WTC11 (cell line): ENCODE measurements around the gene RAB39A. TPM values are rescaled to one million over a fixed set of nuclear protein-coding genes. Genes with fewer than 3 reads are reported as not detected.
"Not testable (repeated sequence)": the region's sequence is repeated elsewhere in the genome, so short reads cannot be mapped to it uniquely, and the experiment has no call there.

Source experiments
- ATAC-seq: fragments of 200-7000 bp; cut with Tn5 transposase; 2 replicates; pipeline ENCODE4 v1.10.0; 2021; ENCODE audit warnings: mild to moderate bottlenecking, moderate library complexity
- CTCF ChIA-PET: fragments of 300-600 bp; sonication (Branson Sonifier 250); formaldehyde crosslinking; loops from one replicate; lab custom pipeline; 2021; ENCODE audit warnings: antibody characterized with exemption; lab: Charles Lee
- POLR2A ChIA-PET: fragments of 350-600 bp; sonication (Branson Sonifier 250); formaldehyde crosslinking; loops from one replicate; lab custom pipeline; 2021; ENCODE audit warnings: antibody characterized with exemption; lab: Charles Lee
- DNase-seq: peaks from one replicate; pipeline ENCODE4 v3.0.0; 2021; ENCODE audit warnings: low spot score
- H3K27ac Mint-ChIP-seq: 2 replicates; pipeline ENCODE4 v1.8.0; 2021; ENCODE audit warnings: mixed read lengths
- H3K27me3 Mint-ChIP-seq: 2 replicates; pipeline ENCODE4 v1.8.0; 2021; ENCODE audit warnings: low read depth, mild to moderate bottlenecking, moderate library complexity, mixed read lengths
- H3K36me3 Mint-ChIP-seq: 2 replicates; pipeline ENCODE4 v1.8.0; 2021; ENCODE audit warnings: mixed read lengths
- H3K4me1 Mint-ChIP-seq: 2 replicates; pipeline ENCODE4 v1.8.0; 2022; ENCODE audit warnings: mixed read lengths
- H3K4me3 Mint-ChIP-seq: 2 replicates; pipeline ENCODE4 v1.8.0; 2021; ENCODE audit warnings: mild to moderate bottlenecking, moderate library complexity, mixed read lengths
- H3K9me3 Mint-ChIP-seq: 2 replicates; pipeline ENCODE4 v1.8.0; 2021; ENCODE audit warnings: mixed read lengths
- ARID4B ChIP-seq: sonication (generic); formaldehyde crosslinking; IDR thresholded peaks from 2 replicates; pipeline ENCODE4 v1.8.0; 2023; ENCODE audit warnings: missing genetic modification reagents, mild to moderate bottlenecking, borderline replicate concordance
- ATF1 ChIP-seq: sonication (generic); formaldehyde crosslinking; IDR thresholded peaks from 2 replicates; pipeline ENCODE4 v1.8.1; 2023; ENCODE audit warnings: mild to moderate bottlenecking, moderate library complexity, missing genetic modification reagents
- ATF3 ChIP-seq: sonication (generic); formaldehyde crosslinking; conservative IDR thresholded peaks from 2 replicates; pipeline ENCODE4 v1.8.1; 2022; ENCODE audit warnings: mild to moderate bottlenecking, missing genetic modification reagents
- ESRRA ChIP-seq: sonication (generic); formaldehyde crosslinking; IDR thresholded peaks from 2 replicates; pipeline ENCODE4 v1.8.1; 2022; ENCODE audit warnings: mild to moderate bottlenecking, missing genetic modification reagents, borderline replicate concordance
- ETV6 ChIP-seq: sonication (generic); formaldehyde crosslinking; IDR thresholded peaks from 2 replicates; pipeline ENCODE4 v1.8.1; 2022; ENCODE audit warnings: mild to moderate bottlenecking, missing genetic modification reagents
- GABPB1 ChIP-seq: sonication (generic); formaldehyde crosslinking; IDR thresholded peaks from 2 replicates; pipeline ENCODE4 v1.8.1; 2023; ENCODE audit warnings: mild to moderate bottlenecking, missing genetic modification reagents
- JUN ChIP-seq: sonication (generic); formaldehyde crosslinking; IDR thresholded peaks from 2 replicates; pipeline ENCODE4 v1.8.0; 2023; ENCODE audit warnings: mild to moderate bottlenecking, missing genetic modification reagents
- KAT7 ChIP-seq: sonication (generic); formaldehyde crosslinking; IDR thresholded peaks from 2 replicates; pipeline ENCODE4 v1.8.1; 2023; ENCODE audit warnings: missing genetic modification reagents, mild to moderate bottlenecking, borderline replicate concordance
- MXD4 ChIP-seq: fragments of 250-450 bp; sonication (Bioruptor Pico); IDR thresholded peaks from 2 replicates; pipeline ENCODE4 v1.8.0; 2021; ENCODE audit warnings: mild to moderate bottlenecking, moderate library complexity, borderline replicate concordance
- NR2C2 ChIP-seq: sonication (generic); formaldehyde crosslinking; IDR thresholded peaks from 2 replicates; pipeline ENCODE4 v1.8.0; 2022; ENCODE audit warnings: mild to moderate bottlenecking, missing genetic modification reagents
- PREB ChIP-seq: sonication (generic); formaldehyde crosslinking; IDR thresholded peaks from 2 replicates; pipeline ENCODE4 v1.8.1; 2022; ENCODE audit warnings: mild to moderate bottlenecking, missing genetic modification reagents, moderate library complexity, borderline replicate concordance
- PRRX2 ChIP-seq: fragments of 250-450 bp; sonication (Bioruptor Pico); IDR thresholded peaks from 2 replicates; pipeline ENCODE4 v1.8.0; 2021; ENCODE audit warnings: mild to moderate bottlenecking
- SMAD4 ChIP-seq: sonication (generic); formaldehyde crosslinking; IDR thresholded peaks from 2 replicates; pipeline ENCODE4 v1.8.0; 2022; ENCODE audit warnings: mild to moderate bottlenecking, missing genetic modification reagents
- ZNF396 ChIP-seq: fragments of 250-450 bp; sonication (Bioruptor Pico); IDR thresholded peaks from 2 replicates; pipeline ENCODE4 v1.8.0; 2021; ENCODE audit warnings: mild to moderate bottlenecking, moderate library complexity, borderline replicate concordance
- total RNA-seq: library from RNA; stranded (reverse); gene quantifications from 3 replicates; pipeline ENCODE4 v1.2.3, GENCODE V29; 2021
- TF ChIP-seq, protein P1 (sequence below): sonication (generic); formaldehyde crosslinking; IDR thresholded peaks from 2 replicates; pipeline ENCODE4 v1.8.0; 2023; ENCODE audit warnings: mild to moderate bottlenecking, missing genetic modification reagents
- TF ChIP-seq, protein P2 (sequence below): fragments of 250-450 bp; sonication (Bioruptor Pico); IDR thresholded peaks from 2 replicates; pipeline ENCODE4 v1.9.0; 2021; ENCODE audit warnings: mild to moderate bottlenecking
- TF ChIP-seq, protein P3 (sequence below): sonication (generic); formaldehyde crosslinking; IDR thresholded peaks from 2 replicates; pipeline ENCODE4 v1.8.1; 2023; ENCODE audit warnings: mild to moderate bottlenecking, missing genetic modification reagents, borderline replicate concordance

RAB39A gene
- total RNA-seq, 1 experiment from 2014 or later: 12.1 TPM

- TF ChIP-seq, protein P1, sequence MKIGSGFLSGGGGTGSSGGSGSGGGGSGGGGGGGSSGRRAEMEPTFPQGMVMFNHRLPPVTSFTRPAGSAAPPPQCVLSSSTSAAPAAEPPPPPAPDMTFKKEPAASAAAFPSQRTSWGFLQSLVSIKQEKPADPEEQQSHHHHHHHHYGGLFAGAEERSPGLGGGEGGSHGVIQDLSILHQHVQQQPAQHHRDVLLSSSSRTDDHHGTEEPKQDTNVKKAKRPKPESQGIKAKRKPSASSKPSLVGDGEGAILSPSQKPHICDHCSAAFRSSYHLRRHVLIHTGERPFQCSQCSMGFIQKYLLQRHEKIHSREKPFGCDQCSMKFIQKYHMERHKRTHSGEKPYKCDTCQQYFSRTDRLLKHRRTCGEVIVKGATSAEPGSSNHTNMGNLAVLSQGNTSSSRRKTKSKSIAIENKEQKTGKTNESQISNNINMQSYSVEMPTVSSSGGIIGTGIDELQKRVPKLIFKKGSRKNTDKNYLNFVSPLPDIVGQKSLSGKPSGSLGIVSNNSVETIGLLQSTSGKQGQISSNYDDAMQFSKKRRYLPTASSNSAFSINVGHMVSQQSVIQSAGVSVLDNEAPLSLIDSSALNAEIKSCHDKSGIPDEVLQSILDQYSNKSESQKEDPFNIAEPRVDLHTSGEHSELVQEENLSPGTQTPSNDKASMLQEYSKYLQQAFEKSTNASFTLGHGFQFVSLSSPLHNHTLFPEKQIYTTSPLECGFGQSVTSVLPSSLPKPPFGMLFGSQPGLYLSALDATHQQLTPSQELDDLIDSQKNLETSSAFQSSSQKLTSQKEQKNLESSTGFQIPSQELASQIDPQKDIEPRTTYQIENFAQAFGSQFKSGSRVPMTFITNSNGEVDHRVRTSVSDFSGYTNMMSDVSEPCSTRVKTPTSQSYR (CRISPR knock-in tag): no peak
- TF ChIP-seq, all 79 proteins: peak for 0
These were observed 30.0 kb upstream of the RAB39A start (continued) for GRCh38 chr11:107898270-107898669.

GRCh38 chr11:107908211-107908610, 20.0 kb upstream of the RAB39A start:
- Mint-ChIP-seq H3K4me1 (peaks cover 6% of the 10 kb centered on the region; the same call in 1 of the 2 replicates), H3K9me3 (peaks cover 7% of the 10 kb centered on the region), H3K27ac (no peak overlapping the region), H3K4me3 (no peak overlapping the region), H3K27me3 (no peaks in the 10 kb centered on the region), H3K36me3 (no peaks in the 10 kb centered on the region)
- ATAC-seq (no peak), DNase-seq (no peak)
- POLR2A ChIA-PET: interaction anchor here (0.5 to 0.6 kb wide), 2 partner anchors 19 to 1014 kb away, joined by 3 read pairs; no protein-coding TSS in a partner anchor
- TF ChIP-seq NR2C2 (no peak), ZNF396 (CRISPR knock-in tag) (no peak), PREB (CRISPR knock-in tag) (no peak), JUN (CRISPR knock-in tag) (no peak), ATF1 (CRISPR knock-in tag) (no peak), ESRRA (no peak), PRRX2 (CRISPR knock-in tag) (no peak), SMAD4 (CRISPR knock-in tag) (no peak), ETV6 (no peak), ARID4B (CRISPR knock-in tag) (no peak), GABPB1 (CRISPR knock-in tag) (no peak), ATF3 (CRISPR knock-in tag) (no peak), MXD4 (no peak), KAT7 (CRISPR knock-in tag) (no peak)
- TF ChIP-seq, protein P2, sequence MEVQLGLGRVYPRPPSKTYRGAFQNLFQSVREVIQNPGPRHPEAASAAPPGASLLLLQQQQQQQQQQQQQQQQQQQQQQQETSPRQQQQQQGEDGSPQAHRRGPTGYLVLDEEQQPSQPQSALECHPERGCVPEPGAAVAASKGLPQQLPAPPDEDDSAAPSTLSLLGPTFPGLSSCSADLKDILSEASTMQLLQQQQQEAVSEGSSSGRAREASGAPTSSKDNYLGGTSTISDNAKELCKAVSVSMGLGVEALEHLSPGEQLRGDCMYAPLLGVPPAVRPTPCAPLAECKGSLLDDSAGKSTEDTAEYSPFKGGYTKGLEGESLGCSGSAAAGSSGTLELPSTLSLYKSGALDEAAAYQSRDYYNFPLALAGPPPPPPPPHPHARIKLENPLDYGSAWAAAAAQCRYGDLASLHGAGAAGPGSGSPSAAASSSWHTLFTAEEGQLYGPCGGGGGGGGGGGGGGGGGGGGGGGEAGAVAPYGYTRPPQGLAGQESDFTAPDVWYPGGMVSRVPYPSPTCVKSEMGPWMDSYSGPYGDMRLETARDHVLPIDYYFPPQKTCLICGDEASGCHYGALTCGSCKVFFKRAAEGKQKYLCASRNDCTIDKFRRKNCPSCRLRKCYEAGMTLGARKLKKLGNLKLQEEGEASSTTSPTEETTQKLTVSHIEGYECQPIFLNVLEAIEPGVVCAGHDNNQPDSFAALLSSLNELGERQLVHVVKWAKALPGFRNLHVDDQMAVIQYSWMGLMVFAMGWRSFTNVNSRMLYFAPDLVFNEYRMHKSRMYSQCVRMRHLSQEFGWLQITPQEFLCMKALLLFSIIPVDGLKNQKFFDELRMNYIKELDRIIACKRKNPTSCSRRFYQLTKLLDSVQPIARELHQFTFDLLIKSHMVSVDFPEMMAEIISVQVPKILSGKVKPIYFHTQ (CRISPR knock-in tag): no peak
- TF ChIP-seq, protein P3, sequence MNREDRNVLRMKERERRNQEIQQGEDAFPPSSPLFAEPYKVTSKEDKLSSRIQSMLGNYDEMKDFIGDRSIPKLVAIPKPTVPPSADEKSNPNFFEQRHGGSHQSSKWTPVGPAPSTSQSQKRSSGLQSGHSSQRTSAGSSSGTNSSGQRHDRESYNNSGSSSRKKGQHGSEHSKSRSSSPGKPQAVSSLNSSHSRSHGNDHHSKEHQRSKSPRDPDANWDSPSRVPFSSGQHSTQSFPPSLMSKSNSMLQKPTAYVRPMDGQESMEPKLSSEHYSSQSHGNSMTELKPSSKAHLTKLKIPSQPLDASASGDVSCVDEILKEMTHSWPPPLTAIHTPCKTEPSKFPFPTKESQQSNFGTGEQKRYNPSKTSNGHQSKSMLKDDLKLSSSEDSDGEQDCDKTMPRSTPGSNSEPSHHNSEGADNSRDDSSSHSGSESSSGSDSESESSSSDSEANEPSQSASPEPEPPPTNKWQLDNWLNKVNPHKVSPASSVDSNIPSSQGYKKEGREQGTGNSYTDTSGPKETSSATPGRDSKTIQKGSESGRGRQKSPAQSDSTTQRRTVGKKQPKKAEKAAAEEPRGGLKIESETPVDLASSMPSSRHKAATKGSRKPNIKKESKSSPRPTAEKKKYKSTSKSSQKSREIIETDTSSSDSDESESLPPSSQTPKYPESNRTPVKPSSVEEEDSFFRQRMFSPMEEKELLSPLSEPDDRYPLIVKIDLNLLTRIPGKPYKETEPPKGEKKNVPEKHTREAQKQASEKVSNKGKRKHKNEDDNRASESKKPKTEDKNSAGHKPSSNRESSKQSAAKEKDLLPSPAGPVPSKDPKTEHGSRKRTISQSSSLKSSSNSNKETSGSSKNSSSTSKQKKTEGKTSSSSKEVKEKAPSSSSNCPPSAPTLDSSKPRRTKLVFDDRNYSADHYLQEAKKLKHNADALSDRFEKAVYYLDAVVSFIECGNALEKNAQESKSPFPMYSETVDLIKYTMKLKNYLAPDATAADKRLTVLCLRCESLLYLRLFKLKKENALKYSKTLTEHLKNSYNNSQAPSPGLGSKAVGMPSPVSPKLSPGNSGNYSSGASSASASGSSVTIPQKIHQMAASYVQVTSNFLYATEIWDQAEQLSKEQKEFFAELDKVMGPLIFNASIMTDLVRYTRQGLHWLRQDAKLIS (CRISPR knock-in tag): no peak
- CTCF ChIA-PET: interaction anchor here (2.0 kb wide), 1 partner anchor 9 kb away, joined by 15 read pairs; no protein-coding TSS in a partner anchor

- ATAC-seq, H3K4me1 Mint-ChIP-seq, H3K36me3 Mint-ChIP-seq, CTCF ChIA-PET, H3K4me3 Mint-ChIP-seq, DNase-seq, H3K9me3 Mint-ChIP-seq, POLR2A ChIA-PET, H3K27me3 Mint-ChIP-seq, H3K27ac Mint-ChIP-seq: not testable (repeated sequence)
These were observed 15.8 kb upstream of the RAB39A start for GRCh38 chr11:107912415-107912814.
